Measurements from ENCODE around the gene EDARADD.
A peak's percentile ranks its signal among the peaks of the same experiment; 100 is the strongest.

Gene EDARADD

DNA sequence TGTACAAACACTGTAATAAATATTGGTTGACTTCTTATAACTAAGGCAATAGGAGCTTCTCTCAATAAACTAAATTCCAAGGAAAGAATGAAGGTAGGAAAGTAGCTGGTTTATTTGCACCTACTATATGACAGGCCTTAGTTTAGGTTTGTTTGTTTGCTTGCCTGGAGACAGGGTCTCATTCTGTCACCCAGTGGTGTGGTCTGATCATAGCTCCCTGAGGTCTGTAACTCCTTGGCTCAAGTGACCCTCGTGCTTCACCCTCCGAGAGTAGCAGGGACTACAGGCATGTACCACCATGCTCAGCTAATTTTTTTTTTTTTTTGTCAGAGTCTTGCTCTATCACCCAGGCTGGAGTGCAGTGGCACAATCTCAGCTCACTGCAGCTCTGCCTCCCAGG lies 1.9 kb upstream of the EDARADD start:
- no peak for DNase-seq (ENCODE audit: low read depth, low spot score)

- DNase-seq (ENCODE audit: low read depth, low spot score): peak; percentile 42
Observed at GRCh38 chr1:236394879-236395229, 768 bp downstream of the EDARADD start.

- DNase-seq (ENCODE audit: low read depth, low spot score): peak; percentile 50
Observed at GRCh38 chr1:236395230-236395946, 1.3 kb downstream of the EDARADD start.

GRCh38 chr1:236395947-236396664 lies 2.0 kb downstream of the EDARADD start:
- DNase-seq (ENCODE audit: low read depth, low spot score): no peak

DNA sequence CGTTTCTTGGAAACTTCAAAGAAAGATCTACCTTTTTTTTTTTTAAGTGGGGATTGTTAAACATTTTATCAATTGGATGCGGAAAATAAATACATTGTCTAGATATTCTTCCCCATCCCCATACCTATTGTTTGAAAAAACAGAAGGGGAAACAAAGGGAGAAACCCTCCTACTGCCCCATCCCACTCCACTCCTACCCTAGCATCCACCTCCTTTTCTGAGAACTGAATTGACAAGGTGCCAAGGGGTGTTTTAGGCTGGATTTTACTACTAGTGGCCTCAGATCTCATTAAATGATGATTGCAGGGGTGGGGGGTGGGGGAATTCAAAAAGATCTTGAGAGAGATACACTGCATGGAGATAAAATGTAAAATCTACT lies 2.6 kb downstream of the EDARADD start:
- no peak for DNase-seq (ENCODE audit: low read depth, low spot score)

DNA sequence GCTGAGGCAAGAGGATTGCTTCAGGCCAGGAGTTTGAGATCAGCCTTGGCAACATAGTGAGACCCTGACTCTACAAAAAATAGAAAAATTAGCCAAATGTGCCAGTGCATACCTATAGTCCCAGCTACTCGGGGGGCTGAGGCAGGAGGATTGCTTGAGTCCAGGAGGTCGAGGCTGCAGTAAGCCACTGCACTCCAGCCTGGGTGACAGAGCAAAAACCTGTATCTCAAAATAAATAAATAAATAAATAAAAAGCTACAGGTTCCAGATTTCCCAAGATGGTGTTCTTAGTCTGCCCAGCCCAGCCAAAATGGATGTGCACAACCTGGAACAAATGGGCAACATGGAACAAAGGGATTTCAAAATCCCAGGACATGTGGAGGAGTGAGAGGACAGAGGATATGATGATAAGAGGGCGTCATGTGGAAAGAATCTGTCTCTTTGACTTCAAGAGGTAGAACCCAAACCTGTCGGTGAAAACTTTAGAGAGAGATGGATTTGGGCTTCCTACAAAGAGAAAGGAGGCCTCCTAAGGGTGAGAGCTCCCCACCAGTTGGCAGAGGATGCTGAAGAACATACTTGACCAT lies 3.2 kb downstream of the EDARADD start:
- no peak for DNase-seq (ENCODE audit: low read depth, low spot score)

DNA sequence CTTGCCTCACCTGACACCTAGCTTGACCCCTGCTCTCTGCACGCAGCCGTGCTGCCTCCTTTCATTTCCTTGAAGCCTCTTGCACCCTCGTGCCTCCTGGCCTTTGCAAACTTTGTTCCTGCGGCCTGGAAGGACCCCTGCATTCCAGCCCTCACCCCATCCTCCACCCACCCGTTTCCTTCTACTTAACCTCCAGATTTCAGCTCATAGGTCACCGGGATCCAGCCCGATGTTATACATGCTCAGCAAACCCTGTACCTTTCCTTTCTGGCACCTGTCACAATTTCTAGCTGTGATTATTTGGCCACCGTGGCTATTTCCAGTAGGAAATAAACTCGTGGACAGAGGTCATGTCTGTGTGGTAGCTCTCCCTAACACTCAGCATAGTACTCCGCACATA lies 4.5 kb downstream of the EDARADD start:
- no peak for DNase-seq (ENCODE audit: low read depth, low spot score)

DNA sequence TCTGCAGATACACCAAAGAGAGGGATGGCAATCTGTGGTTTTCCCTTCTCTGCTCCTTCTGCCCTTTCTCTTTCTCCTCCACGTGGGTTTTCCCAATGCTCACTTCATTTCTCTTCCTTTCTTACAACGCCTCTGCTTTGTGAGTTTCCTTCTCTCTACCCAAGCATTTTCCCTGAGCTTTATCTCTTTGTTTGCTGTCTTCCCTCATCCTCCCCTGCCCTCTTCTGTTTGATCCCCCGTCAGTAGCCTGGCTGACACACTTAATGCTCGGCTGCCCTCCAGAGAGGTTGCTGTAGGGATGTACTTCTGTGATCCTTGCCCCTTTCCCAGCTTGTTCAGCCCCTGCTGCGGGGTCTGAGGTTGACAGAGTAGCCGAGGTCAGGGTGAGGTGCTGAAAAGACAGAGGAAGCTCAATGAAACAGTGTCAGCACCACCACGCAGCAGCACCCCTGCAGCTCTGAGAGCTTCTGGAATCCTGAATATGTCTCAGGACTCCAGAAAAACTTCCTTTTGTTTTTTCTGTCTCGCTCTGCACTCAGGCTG lies 6.0 kb downstream of the EDARADD start:
- DNase-seq (ENCODE audit: low read depth, low spot score): no peak

DNA sequence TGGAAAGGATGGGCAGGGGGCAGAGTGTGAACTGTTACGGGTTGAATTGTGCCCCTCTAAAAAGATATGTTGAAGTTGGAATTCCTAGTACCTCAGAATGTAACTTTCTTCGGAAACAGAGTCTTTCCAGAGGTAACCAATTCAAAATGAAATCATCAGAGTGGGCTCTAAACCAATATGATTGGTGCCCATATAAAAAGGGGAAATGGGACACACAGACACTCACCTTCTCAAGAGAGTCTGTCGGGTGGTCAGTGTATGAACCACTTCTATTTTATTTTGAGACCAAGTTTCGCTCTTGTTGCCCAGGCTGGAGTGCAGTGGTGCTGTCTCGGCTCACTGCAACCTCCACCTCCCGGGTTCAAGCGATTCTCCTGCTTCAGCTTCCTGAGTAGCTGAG lies 7.6 kb downstream of the EDARADD start:
- no peak for DNase-seq (ENCODE audit: low read depth, low spot score)

DNA sequence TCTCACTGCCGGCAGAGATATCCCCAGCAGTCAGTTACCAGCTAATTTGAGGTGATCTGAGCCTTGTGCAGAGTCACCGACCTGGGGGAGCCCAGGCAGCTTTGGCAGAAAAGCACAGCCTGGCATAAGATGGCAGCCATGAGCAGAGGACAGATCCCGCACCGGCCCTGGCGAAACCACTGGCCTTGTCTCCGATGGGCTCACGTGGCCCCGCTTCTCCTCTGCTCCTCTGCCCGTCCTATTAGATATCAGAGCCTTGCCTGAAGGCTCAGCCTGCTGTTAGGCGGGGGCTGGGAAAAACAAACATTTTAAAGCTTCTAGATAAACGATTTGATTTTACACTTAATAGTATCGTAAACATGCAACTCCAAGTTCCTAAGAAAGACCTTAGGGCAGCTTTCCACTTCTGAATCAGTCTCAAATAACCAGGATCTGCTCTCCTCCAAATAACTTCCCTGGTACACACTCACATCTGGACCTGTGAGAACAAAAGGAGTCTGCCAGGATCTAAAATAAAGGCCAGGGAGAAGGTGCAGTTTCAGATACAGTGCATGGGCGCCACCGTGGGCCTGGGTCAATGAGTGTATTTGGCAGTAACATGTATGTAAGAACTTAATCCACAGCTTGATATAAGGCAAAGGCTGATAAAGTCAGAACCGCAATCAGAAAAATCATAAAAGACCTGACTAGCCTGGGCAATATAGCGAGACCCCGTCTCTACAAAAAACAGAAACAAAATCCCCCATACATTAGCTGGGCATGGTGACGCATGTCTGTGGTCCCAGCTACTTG lies 10.0 kb downstream of the EDARADD start:
- no peak for DNase-seq (ENCODE audit: low read depth, low spot score)

- no peak for DNase-seq (ENCODE audit: low read depth, low spot score)
Observed at GRCh38 chr1:236407059-236407458, 13.0 kb downstream of the EDARADD start.

GRCh38 chr1:236413688-236414087 lies 19.6 kb downstream of the EDARADD start:
- DNase-seq (ENCODE audit: low read depth, low spot score): no peak

GRCh38 chr1:236416165-236416564 lies 22.1 kb downstream of the EDARADD start:
- DNase-seq (ENCODE audit: low read depth, low spot score): no peak

DNA sequence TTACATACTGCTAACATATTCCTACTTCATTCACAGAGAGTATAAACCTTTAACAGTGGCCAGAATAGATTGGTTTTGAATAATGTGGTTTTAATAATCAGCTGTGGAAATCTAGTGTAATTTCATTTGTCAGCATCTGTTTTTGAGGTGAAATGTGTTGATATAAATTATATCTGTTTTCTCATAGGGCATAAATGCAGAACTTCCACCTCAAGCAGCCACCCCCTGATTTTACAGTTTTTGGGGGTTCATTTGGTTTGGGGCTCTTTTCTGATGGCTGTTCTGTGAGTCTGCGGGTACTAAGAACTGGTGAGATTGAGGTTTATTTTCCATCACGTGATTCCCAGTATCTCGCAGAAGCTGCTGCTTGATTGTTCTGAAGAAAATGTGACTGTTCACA lies 23.2 kb downstream of the EDARADD start:
- no peak for DNase-seq (ENCODE audit: low read depth, low spot score)

GRCh38 chr1:236419502-236419901 lies 25.4 kb downstream of the EDARADD start:
- DNase-seq (ENCODE audit: low read depth, low spot score): no peak

- no peak for DNase-seq (ENCODE audit: low read depth, low spot score)
Observed at GRCh38 chr1:236421022-236421421, 26.9 kb downstream of the EDARADD start.

DNA sequence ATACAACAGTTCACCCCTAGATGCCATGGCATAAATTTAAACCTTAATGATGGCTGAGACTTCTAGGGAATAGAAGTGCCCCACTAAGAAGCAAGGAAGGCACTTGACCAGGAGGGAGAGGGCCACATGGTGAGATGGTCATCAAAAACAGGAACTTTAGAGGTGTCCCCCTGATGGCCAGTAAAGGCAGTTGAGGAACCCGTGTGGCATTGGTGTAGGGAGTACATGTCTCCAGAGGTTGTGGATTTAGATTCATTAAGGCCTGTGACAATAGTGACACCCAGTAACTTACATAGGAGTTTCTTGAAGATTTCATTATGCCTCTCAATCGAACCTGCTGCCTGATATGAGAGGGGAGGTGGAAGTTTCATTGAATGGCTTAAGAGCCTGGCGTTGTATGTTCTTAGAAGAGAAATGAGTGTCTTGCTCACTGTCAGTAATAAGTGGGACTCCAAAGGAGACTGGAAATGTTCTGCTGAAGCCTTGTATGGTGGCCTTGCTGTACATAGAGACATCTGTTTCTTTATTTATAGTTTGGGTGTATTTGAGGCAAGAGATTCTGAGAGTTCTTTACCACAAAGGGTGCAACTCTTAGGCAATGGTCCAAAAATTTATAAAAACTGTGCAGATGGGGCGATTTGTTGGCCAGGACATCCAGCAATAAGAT lies 27.9 kb downstream of the EDARADD start:
- no peak for DNase-seq (ENCODE audit: low read depth, low spot score)

- no peak for DNase-seq (ENCODE audit: low read depth, low spot score)
Observed at GRCh38 chr1:236422517-236422876, 28.4 kb downstream of the EDARADD start.

- DNase-seq (ENCODE audit: low read depth, low spot score): no peak
Observed at GRCh38 chr1:236425031-236425663, 31.1 kb downstream of the EDARADD start.

- DNase-seq (ENCODE audit: low read depth, low spot score): no peak
Observed at GRCh38 chr1:236426215-236426614, 32.1 kb downstream of the EDARADD start.

DNA sequence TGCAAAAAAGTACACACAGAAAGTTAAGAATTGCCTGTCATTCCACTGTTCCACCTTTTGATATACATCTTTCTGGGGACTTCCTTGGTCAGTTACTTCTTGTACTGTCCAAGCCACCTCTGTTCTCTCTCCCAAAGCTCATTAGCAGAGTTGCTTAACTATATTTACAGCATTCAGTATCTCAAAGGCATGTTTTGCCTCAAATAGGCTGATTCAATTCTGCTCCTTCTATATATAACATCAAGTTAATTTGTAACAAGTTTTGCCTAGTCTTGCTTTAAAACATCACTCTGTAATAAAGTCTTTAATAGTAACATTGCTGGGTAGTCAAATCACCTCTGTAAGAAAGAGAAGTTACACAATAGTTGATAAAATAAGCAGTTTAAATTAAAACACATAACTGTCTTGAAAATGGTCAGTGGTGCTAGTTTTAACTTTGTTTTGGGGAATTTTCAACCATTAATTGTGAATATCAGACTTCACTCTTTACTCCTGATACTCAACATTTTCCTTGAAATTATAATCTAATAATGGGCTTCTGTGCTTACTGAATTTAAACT lies 35.7 kb downstream of the EDARADD start:
- DNase-seq (ENCODE audit: low read depth, low spot score): no peak
